UCSD-AML1 (cell line): ENCODE measurements around the gene CDH20.

ENCODE experiments used
- DNase-seq: peaks from one replicate; lab custom pipeline; 2025; ENCODE audit not compliant: unreplicated experiment; lab: John Stamatoyannopoulos, UW

The CDH20 gene

DNA sequence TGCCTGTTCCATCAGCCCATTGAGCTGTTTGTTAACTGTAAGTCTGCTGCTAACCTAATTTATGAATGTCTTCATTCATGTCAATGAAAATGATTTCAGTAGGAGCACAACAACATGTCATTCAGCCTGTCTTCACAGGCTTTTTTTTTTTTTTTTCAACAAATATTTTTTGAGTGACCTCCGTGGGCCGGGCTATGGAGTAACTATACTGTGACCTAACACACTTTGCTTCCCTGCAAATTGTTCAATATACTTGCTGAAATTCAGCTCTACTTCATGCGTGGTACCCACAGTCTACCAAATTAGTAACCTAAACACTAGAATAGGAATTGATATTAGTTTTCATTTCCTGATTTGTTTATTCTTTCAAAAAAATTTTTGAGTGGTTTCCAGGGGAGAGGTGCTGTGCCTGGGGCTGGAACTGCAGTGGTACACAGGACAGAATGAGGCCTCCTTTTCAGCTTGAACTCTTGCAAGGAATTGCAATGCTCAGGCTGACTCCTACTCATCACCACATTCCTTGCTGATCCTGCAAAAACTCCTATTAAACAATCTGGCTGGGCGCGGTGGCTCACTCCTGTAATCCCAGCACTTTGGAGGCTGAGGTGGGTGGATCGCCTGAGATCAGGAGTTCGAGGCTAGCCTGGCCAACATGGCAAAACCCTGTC lies 87.1 kb downstream of the CDH20 start:
- no peak for DNase-seq

GRCh38 chr18:61426492-61427053 lies 93.3 kb downstream of the CDH20 start:
- no peak for DNase-seq

GRCh38 chr18:61428266-61428665 lies 95.0 kb downstream of the CDH20 start:
- no peak for DNase-seq

DNA sequence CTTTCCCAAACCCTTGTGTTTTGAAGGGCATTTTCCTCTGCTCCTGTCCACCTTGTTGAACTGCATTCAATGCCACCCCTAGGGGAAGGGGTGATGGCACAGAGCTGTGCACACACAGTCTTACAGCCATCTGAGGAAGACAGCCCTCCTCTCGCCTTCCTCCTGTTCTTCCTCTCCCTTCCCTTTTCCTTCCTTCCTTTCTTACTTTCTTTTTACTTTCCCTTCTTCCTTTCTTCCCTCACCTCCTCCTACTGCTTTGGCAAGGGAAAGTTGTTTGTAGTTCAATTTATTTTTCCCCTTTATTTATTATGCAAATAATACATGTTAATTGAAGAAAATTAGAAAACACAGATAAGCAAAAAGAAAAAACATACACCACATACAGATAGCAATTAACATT lies 99.4 kb downstream of the CDH20 start:
- no peak for DNase-seq

GRCh38 chr18:61435064-61435652 lies 101.9 kb downstream of the CDH20 start:
- no peak for DNase-seq

- no peak for DNase-seq
These were observed 110.0 kb downstream of the CDH20 start for GRCh38 chr18:61443081-61443725.

DNA sequence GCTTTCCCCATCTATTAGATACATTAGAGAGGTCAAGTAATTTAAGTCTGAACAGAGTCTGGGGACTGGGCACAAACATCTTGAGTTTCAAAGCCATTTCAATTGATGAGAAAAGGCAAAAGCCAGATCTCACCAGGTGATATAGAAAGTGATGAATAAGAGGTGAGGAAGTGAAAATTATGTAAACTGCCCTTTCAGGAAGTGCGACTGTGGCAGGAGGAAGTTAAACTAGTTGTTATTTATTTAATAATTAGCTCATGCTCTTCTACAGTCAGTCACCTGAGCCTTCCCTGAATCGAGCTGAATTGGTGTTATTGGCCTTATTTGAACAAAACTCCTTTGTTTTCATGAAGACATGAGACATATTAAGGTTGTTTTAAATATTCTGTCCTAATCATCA lies 115.1 kb downstream of the CDH20 start:
- no peak for DNase-seq

GRCh38 chr18:61459896-61460648 lies 126.8 kb downstream of the CDH20 start:
- no peak for DNase-seq

GRCh38 chr18:61464551-61465142 lies 131.4 kb downstream of the CDH20 start:
- no peak for DNase-seq

DNA sequence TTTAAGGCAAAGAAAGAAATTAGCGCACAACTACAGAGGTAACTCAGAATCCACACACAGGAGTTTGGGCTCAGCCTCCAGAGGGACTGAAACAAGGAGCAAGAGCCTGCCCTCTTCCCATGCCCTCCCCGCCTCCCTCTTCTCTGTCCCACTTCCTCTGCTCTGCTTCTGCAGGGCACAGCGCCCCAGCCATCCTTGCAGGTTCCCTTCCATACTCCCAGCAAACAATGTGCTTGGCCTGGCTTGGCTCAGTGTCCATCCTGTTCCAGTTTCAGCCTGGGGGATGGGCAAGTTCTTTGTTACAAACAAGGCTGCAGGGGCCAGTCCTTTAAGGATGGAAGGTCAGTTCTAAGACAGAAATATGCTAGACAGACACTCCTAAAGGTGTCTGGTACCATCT lies 133.5 kb downstream of the CDH20 start:
- DNase-seq = no peak

- DNase-seq = no peak
These were observed 136.9 kb downstream of the CDH20 start for GRCh38 chr18:61470031-61470674.

DNA sequence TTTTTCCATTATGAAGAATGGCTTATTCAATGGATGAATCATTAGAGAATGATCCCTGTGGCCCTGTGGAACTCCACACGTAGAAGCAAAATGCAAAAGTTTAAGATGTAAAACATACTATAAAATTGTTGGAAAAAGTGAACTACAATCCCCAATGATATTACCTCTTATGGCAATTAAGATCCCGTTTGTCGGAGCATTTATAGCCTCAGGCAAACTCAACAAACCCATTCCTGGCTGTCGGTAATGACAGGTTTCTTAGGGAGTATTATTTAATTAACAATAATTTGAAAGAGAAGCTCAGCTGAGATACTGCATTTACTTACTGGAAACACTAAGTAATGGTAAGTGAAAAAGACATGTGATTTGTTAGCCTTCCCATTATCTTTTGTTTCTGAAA lies 138.3 kb downstream of the CDH20 start:
- no peak for DNase-seq

GRCh38 chr18:61471942-61472341 lies 138.7 kb downstream of the CDH20 start:
- no peak for DNase-seq

DNA sequence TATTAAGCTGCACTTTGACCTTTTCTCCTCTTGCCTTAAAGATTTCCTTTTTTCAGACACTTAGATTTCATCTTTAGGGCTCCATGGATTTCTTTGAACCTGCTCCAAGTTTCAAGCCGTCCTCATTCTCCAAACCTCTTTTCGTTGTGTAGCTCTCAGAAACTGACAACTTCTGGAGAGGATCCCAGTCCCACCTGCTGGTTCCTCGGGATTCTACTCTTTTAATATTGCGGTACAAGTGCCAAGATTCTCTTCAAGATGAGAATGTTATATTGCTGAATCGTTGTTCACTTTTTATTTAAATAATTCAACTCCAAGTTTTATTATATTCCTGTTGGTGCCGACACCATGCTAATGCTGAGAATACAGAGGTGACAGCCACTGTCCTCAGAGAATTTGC lies 141.1 kb downstream of the CDH20 start:
- DNase-seq = no peak

DNA sequence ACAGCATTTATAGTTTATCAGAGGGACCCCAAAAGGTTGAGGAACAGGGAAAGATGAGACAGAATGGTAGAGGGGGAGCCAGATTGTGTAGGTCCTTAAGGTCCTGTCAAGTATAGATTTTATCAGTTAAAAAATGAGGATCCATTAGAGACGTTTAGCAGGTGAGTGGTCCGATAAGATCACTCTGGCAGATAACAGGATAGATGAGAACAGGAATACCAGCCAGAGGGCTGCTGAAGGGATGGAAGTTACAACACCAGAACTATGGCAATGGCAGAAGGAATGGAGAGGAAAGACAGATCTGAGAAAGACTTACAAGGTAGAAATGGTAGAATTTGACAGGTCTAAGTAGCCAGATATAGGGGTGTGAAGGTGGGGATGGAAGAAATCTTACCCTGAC lies 141.7 kb downstream of the CDH20 start:
- DNase-seq = no peak

GRCh38 chr18:61475931-61476330 lies 142.7 kb downstream of the CDH20 start:
- no peak for DNase-seq

- no peak for DNase-seq
These were observed 156.1 kb downstream of the CDH20 start for GRCh38 chr18:61489334-61489733.

GRCh38 chr18:61496374-61496773 lies 163.1 kb downstream of the CDH20 start:
- DNase-seq = no peak

DNA sequence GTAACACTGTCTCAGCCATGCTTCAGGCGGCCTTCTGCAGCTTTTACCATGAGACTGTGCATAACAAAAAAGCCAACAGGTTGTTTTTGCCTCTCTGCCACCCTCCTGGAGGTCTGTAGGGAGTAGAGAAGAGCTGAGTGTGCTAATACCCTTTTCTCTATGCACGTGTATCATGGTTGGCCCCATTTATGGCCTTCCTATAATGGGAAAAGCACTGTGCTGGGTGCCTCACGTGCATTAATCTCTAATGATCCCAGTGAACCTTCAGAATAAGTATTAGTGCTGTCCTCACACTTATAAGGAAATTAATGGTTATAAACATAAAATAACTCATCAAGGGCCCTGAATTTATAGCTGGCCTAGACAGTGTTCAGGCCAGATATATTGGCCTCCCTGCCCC lies 164.2 kb downstream of the CDH20 start:
- no peak for DNase-seq

GRCh38 chr18:61502472-61502871 lies 169.2 kb downstream of the CDH20 start:
- DNase-seq = no peak

- no peak for DNase-seq
These were observed 170.5 kb downstream of the CDH20 start for GRCh38 chr18:61503688-61504087.
